ENCODE data around the gene CHCHD4.

CHCHD4 gene

GRCh38 chr3:14132689-14133088 lies 8.0 kb upstream of the CHCHD4 start:
- H3K36me3 ChIP-seq (ENCODE audit: control insufficient read depth in 2 of 2, insufficient read depth in 1 of 2, low read length in 2 of 2) = peaks cover 26 to 97% of the 10 kb centered on the region in 2 experiments
- ChIA-PET CTCF (no interaction called here), POLR2A (no interaction called here)
- no peak overlapping the region for H3K4me3 ChIP-seq (ENCODE audit: low read depth, low read length)
- no peaks in the 10 kb centered on the region for H3K4me1 ChIP-seq (ENCODE audit: control insufficient read depth, insufficient read depth, low read length)
- no peaks in the 10 kb centered on the region for H3K9me3 ChIP-seq (ENCODE audit: control insufficient read depth, insufficient read depth, low read depth, low read length)
- no peak overlapping the region for H3K27ac ChIP-seq (ENCODE audit: extremely low read depth, low read depth, low read length)
- no peak for TF ChIP-seq KLF17 (tag by site-specific recombination; IDR thresholded peaks at IDR 0.05)
- no peak for TF ChIP-seq FEZF1 (tag by site-specific recombination; IDR thresholded peaks at IDR 0.05)
- no peak for TF ChIP-seq ZBTB6 (tag by site-specific recombination; IDR thresholded peaks at IDR 0.05)
- no peak for TF ChIP-seq IKZF3 (tag by site-specific recombination; IDR thresholded peaks at IDR 0.05)
- no peak for TF ChIP-seq ZNF140 (tag by site-specific recombination; IDR thresholded peaks at IDR 0.05)
- TF ChIP-seq ZBTB8A (tag by site-specific recombination; IDR thresholded peaks at IDR 0.05) = no peak
- TF ChIP-seq ZNF24 (tag by site-specific recombination; IDR thresholded peaks at IDR 0.05) = no peak
- TF ChIP-seq ZNF610 (tag by site-specific recombination; IDR thresholded peaks at IDR 0.05; ENCODE audit: borderline replicate concordance) = no peak
- no peak for TF ChIP-seq PRDM1 (tag by site-specific recombination; IDR thresholded peaks at IDR 0.05)

- Histone ChIP-seq H3K27ac (ENCODE audit: extremely low read depth, low read depth, low read length) (no peak overlapping the region), H3K9me3 (ENCODE audit: control insufficient read depth, insufficient read depth, low read depth, low read length) (no peaks in the 10 kb centered on the region), H3K36me3 (ENCODE audit: control insufficient read depth in 2 of 2, insufficient read depth in 1 of 2, low read length in 2 of 2) (peaks cover 26 to 99% of the 10 kb centered on the region in 2 experiments), H3K4me3 (ENCODE audit: low read depth, low read length) (no peak overlapping the region), H3K4me1 (ENCODE audit: control insufficient read depth, insufficient read depth, low read length) (no peaks in the 10 kb centered on the region)
- no peak for TF ChIP-seq KLF7 (tag by site-specific recombination; IDR thresholded peaks at IDR 0.05; ENCODE audit: borderline replicate concordance)
- TF ChIP-seq SCRT2 (tag by site-specific recombination; IDR thresholded peaks at IDR 0.05) = peak; percentile 39; the same call in 1 of the 2 replicates
- POLR2A ChIA-PET = interaction anchor here (1.8 kb wide), 1 partner anchor 12 kb away, joined by 4 read pairs; no protein-coding TSS in a partner anchor
- CTCF ChIA-PET = no interaction called here
Measured at GRCh38 chr3:14132120-14132519, 7.5 kb upstream of the CHCHD4 start.

- Histone ChIP-seq H3K9me3 (ENCODE audit: control insufficient read depth, insufficient read depth, low read depth, low read length) (no peaks in the 10 kb centered on the region), H3K36me3 (ENCODE audit: control insufficient read depth in 2 of 2, insufficient read depth in 1 of 2, low read length in 2 of 2) (peaks cover 26 to 96% of the 10 kb centered on the region in 2 experiments), H3K4me3 (ENCODE audit: low read depth, low read length) (no peak overlapping the region), H3K27ac (ENCODE audit: extremely low read depth, low read depth, low read length) (no peak overlapping the region), H3K4me1 (ENCODE audit: control insufficient read depth, insufficient read depth, low read length) (peaks cover 2% of the 10 kb centered on the region; the same call in 1 of the 2 replicates)
- CTCF ChIA-PET = no interaction called here
- POLR2A ChIA-PET = interaction anchor here (1.8 kb wide), 1 partner anchor 13 kb away, joined by 4 read pairs; no protein-coding TSS in a partner anchor
- TF ChIP-seq OSR2 (tag by site-specific recombination; IDR thresholded peaks at IDR 0.05) (no peak), ZNF777 (tag by site-specific recombination; IDR thresholded peaks at IDR 0.05; ENCODE audit: borderline replicate concordance) (no peak), ZNF426 (tag by site-specific recombination; IDR thresholded peaks at IDR 0.05) (no peak), ZNF416 (tag by site-specific recombination; IDR thresholded peaks at IDR 0.05) (no peak), ZBTB6 (tag by site-specific recombination; IDR thresholded peaks at IDR 0.05) (no peak), ZNF140 (tag by site-specific recombination; IDR thresholded peaks at IDR 0.05) (no peak), ZNF23 (tag by site-specific recombination; IDR thresholded peaks at IDR 0.05; ENCODE audit: borderline replicate concordance) (no peak), ZNF37A (tag by site-specific recombination; IDR thresholded peaks at IDR 0.05) (no peak), BCL11A (tag by site-specific recombination; IDR thresholded peaks at IDR 0.05; ENCODE audit: low read depth) (no peak), FEZF1 (tag by site-specific recombination; IDR thresholded peaks at IDR 0.05) (no peak), ZNF747 (tag by site-specific recombination; IDR thresholded peaks at IDR 0.05) (no peak), ZNF350 (tag by site-specific recombination; IDR thresholded peaks at IDR 0.05) (no peak), SCRT1 (tag by site-specific recombination; IDR thresholded peaks at IDR 0.05; ENCODE audit: borderline replicate concordance) (no peak), ZNF211 (tag by site-specific recombination; IDR thresholded peaks at IDR 0.05; ENCODE audit: low read depth) (no peak), KLF1 (tag by site-specific recombination; IDR thresholded peaks at IDR 0.05) (no peak), ZFP37 (tag by site-specific recombination; IDR thresholded peaks at IDR 0.05) (no peak), ZNF514 (tag by site-specific recombination; IDR thresholded peaks at IDR 0.05) (no peak)
Measured at GRCh38 chr3:14131134-14131533, 6.5 kb upstream of the CHCHD4 start.

All from HEK293 (cell line).